Testis (tissue), 3 donors: ENCODE data around the gene CNOT10. TPM values are rescaled to one million over a fixed set of nuclear protein-coding genes. Genes with fewer than 3 reads are reported as not detected.
"Not testable (repeated sequence)": the region's sequence is repeated elsewhere in the genome, so short reads cannot be mapped to it uniquely, and the experiment has no call there.

Experiments used
- DNase-seq: peaks from one replicate; pipeline ENCODE4 v3.0.0-alpha.2; 2019
- H3K27ac ChIP-seq, 2 donors: fragments of 200-600 bp; sonication (generic); one replicate each; pipeline ENCODE4 v1.5.1; 2019
- H3K27me3 ChIP-seq: fragments of 200-600 bp; sonication (generic); one replicate; pipeline ENCODE4 v1.5.1; 2019
- H3K36me3 ChIP-seq: fragments of 200-600 bp; sonication (generic); one replicate; pipeline ENCODE4 v1.5.1; 2017; ENCODE audit warnings: low read depth; ENCODE audit errors: missing control alignments
- H3K4me1 ChIP-seq: fragments of 200-600 bp; sonication (generic); one replicate; pipeline ENCODE4 v1.5.1; 2019
- H3K4me3 ChIP-seq, 2 donors: fragments of 200-600 bp; sonication (generic); one replicate each; pipeline ENCODE4 v1.5.1; 2017 to 2019
- H3K9me3 ChIP-seq: fragments of 200-600 bp; sonication (generic); one replicate; pipeline ENCODE4 v1.5.1; 2017
- POLR2A ChIP-seq: fragments of 450-650 bp; IDR thresholded peaks from one replicate; pipeline ENCODE4 v1.6.1; 2017; ENCODE audit warnings: antibody characterized with exemption, mild to moderate bottlenecking, moderate library complexity
- WGBS, 2 donors: methylation state at CpG; one replicate each; pipeline ENCODE4 v1.1.5; 2018; 5-methylcytosine and 5-hydroxymethylcytosine counted together
- intact Hi-C: fragments of 100-400 bp; cut with DNase I; formaldehyde crosslinking; loops from one replicate; pipeline ENCODE4 v1.15.1; 2023; ENCODE audit warnings: low total_unique reads
- polyA plus RNA-seq: library from polyadenylated mRNA; stranded (reverse); fragments of 350-450 nt; fragmentation: Illumina TruSeq; extraction: RNeasy Lipid Tissue Mini Kit (QIAGEN cat#74804); gene quantifications from one replicate; pipeline ENCODE4 v1.2.3, GENCODE V29; 2014; ENCODE audit warnings: low read depth, low replicate concordance; ENCODE audit not compliant: insufficient read depth
- total RNA-seq, 2 donors: library from RNA; depleted of rRNA; stranded (reverse); fragments of >200 nt; gene quantifications; one replicate each; pipeline ENCODE4 v1.2.3, GENCODE V29; 2016
- TF ChIP-seq, protein P1 (sequence below), 3 experiments: fragments of 450-650 bp in 2 of 3; fragments of 200-600 bp in 1 of 3; sonication (generic) in 1 of 3; IDR thresholded peaks; one replicate each; pipeline ENCODE4 v1.5.1; 2016 to 2019; ENCODE audit warnings: antibody characterized with exemption in 3 of 3, mild to moderate bottlenecking in 2 of 3, moderate library complexity in 1 of 3

CNOT10 gene
- total and polyA plus RNA-seq, 3 donors from 2014 or later = 56.4 to 100 (median 65.2) TPM

DNA sequence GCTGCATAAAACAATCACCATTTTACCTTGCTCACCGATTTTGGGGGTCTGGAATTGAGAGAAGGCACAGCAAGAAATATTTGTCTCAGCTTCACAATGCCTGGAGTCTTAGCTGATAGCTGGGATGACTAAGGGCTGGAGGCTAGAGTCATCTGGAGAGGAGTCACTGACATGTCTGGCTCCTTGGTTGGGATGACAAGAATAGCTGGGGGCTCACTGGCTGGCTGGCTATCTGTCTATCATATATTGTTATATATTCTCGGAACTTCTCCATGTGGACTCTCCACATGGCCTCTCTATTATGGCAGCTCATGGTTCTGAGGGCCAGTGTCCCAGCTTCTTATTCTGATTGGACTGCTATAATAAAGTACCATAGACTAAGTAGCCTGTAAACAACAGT is 112.8 kb downstream of the CNOT10 start:
- H3K36me3 ChIP-seq = no peaks in the 10 kb centered on the region
- no peaks in the 10 kb centered on the region for H3K27me3 ChIP-seq
- no peak overlapping the region for H3K4me3 ChIP-seq
- no peaks in the 10 kb centered on the region for H3K4me1 ChIP-seq
- no peak overlapping the region for H3K27ac ChIP-seq
- intact Hi-C loops = no loop called here
- TF ChIP-seq, protein P1, sequence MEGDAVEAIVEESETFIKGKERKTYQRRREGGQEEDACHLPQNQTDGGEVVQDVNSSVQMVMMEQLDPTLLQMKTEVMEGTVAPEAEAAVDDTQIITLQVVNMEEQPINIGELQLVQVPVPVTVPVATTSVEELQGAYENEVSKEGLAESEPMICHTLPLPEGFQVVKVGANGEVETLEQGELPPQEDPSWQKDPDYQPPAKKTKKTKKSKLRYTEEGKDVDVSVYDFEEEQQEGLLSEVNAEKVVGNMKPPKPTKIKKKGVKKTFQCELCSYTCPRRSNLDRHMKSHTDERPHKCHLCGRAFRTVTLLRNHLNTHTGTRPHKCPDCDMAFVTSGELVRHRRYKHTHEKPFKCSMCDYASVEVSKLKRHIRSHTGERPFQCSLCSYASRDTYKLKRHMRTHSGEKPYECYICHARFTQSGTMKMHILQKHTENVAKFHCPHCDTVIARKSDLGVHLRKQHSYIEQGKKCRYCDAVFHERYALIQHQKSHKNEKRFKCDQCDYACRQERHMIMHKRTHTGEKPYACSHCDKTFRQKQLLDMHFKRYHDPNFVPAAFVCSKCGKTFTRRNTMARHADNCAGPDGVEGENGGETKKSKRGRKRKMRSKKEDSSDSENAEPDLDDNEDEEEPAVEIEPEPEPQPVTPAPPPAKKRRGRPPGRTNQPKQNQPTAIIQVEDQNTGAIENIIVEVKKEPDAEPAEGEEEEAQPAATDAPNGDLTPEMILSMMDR (IDR thresholded peaks at IDR 0.05) = no peak
- TF ChIP-seq POLR2A = no peak
- no peak for DNase-seq
- 90 to 93% methylated on average over 2 of the region's 2 CpGs for WGBS, 2 donors
- H3K9me3 ChIP-seq = no peaks in the 10 kb centered on the region

DNA sequence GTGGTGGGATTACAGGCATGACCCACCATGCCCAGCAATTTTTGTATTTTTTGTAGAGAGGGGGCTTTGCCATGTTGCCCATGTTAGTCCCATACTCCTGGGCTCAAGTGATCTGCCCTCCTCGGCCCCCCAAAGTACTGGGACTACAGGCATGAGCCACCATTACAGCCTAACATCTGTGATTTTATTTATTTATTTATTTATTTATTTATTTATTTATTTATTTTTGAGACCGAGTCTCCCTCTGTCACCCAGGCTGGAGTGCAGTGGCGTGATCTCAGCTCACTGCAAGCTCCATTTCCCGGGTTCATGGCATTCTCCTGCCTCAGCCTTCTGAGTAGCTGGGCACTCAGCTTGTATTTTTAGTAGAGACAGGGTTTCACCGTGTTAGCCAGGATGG is 116.5 kb downstream of the CNOT10 start:
- H3K9me3 ChIP-seq, H3K36me3 ChIP-seq, intact Hi-C loops, H3K27ac ChIP-seq, DNase-seq, H3K27me3 ChIP-seq, H3K4me3 ChIP-seq, H3K4me1 ChIP-seq: not testable (repeated sequence)
- WGBS, 2 donors = 89 to 91% methylated on average over 5 of the region's 5 CpGs

DNA sequence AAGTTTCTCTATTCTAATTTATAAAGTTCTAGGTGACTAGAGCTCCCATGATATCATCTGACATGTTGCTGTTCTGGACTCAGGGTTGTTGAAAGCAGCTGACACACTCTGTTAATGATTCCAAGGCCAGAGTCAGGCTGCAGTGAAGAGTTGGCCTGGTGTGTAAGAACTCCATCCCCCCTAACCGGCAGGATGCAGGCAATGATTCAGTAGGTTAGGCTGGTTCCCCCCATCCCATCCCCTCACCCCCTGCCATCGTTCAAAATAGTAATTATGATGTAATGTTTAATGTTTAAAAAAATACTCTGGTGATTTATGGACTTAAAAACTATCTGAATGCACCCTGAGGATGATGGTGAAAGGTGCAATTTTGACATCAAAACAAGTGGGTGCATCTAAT is 128.2 kb downstream of the CNOT10 start:
- Histone ChIP-seq H3K4me1 (peaks cover 4% of the 10 kb centered on the region), H3K36me3 (no peaks in the 10 kb centered on the region), H3K27ac (no peak overlapping the region), H3K27me3 (no peaks in the 10 kb centered on the region), H3K4me3 (no peak overlapping the region), H3K9me3 (no peaks in the 10 kb centered on the region)
- TF ChIP-seq, protein P1 (IDR thresholded peaks at IDR 0.05) = no peak
- no peak for TF ChIP-seq POLR2A
- intact Hi-C loops = no loop called here
- DNase-seq = no peak
- 37 to 43% methylated on average over 2 of the region's 2 CpGs for WGBS, 2 donors

DNA sequence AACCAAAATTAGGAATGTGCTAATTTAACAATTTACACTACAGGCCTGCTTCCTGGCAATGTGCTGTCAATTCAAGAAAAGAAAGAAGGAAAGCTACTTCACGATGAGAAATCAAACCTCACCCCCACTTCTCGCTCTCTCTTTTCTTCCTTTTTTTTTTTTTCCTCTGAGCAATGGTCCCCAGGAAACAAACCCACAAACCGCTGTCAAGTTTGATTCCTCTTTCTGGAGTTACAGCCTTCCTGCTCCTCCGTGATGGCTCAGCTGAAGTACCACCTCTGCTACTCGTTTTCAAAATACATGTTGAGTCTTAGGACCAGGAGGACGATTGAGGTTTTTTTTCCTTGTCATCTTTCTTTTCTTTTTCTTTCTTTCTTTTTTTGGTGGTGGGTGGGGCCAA is 129.4 kb downstream of the CNOT10 start:
- peaks cover 4% of the 10 kb centered on the region for H3K4me1 ChIP-seq
- no peak overlapping the region for H3K4me3 ChIP-seq
- no peaks in the 10 kb centered on the region for H3K9me3 ChIP-seq
- intact Hi-C loops = no loop called here
- TF ChIP-seq, protein P1 (IDR thresholded peaks at IDR 0.05) = no peak
- TF ChIP-seq POLR2A = no peak
- H3K27me3 ChIP-seq = no peaks in the 10 kb centered on the region
- WGBS, 2 donors = 72 to 83% methylated on average over 6 of the region's 6 CpGs
- H3K36me3 ChIP-seq = no peaks in the 10 kb centered on the region
- no peak for DNase-seq
- no peak overlapping the region for H3K27ac ChIP-seq

DNA sequence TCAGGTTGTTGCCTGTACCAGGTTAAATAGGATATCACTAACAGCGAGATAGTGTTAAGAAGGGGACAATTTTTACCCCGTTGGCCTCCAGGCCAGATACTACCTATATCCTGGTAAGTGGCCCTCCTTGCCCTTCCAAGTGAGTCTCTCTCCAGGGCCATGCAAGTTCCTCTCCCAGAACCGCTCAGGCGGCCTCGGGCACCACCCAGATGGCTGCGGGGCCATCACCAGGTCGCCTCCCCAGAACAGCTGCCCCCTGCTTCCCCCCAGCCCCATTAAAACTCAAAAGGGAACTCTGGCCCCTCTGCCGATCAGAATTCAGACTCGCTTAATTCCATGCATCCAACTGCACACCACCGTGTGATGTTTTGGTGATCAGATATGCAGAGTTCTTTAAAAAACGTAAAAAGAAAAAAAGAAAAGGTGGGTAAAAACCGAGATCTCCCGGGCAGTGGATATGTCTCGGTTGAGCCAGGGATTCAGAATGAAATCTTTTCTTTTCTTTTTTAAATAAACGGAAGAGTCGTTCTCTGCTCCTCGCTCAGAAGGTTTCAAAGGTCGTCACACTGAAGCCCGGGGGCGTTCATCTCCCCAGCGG is 131.0 kb downstream of the CNOT10 start:
- H3K4me1 ChIP-seq = peaks cover 4% of the 10 kb centered on the region
- no peaks in the 10 kb centered on the region for H3K27me3 ChIP-seq
- intact Hi-C loops = no loop called here
- no peak overlapping the region for H3K27ac ChIP-seq
- H3K9me3 ChIP-seq = no peaks in the 10 kb centered on the region
- WGBS, 2 donors = 9 to 23% methylated on average over 16 to 21 of the region's 21 CpGs
- peak overlapping the region; percentile 43 to 57 for H3K4me3 ChIP-seq
- DNase-seq = no peak
- TF ChIP-seq, protein P1 (IDR thresholded peaks at IDR 0.05) = no peak
- no peak for TF ChIP-seq POLR2A
- H3K36me3 ChIP-seq = no peaks in the 10 kb centered on the region
